GM21619 (cell line): ENCODE data around the gene PPCDC.
"Not testable (repeated sequence)": the region's sequence is repeated elsewhere in the genome, so short reads cannot be mapped to it uniquely, and the experiment has no call there.

Experiments
- ATAC-seq: cut with Tn5 transposase; IDR thresholded peaks from one replicate; pipeline ENCODE4 v1.9.1; 2021; ENCODE audit not compliant: unreplicated experiment

Gene PPCDC

GRCh38 chr15:75065851-75066509, 42.6 kb downstream of the PPCDC start:
- ATAC-seq, result no peak

- ATAC-seq, result no peak
Measured at GRCh38 chr15:75067123-75067830, 43.9 kb downstream of the PPCDC start.

GRCh38 chr15:75068748-75069147, 45.4 kb downstream of the PPCDC start:
- ATAC-seq, result no peak

- peak; percentile 85 for ATAC-seq
Measured at GRCh38 chr15:75069301-75069925, 46.0 kb downstream of the PPCDC start.

- ATAC-seq, result no peak
Measured at GRCh38 chr15:75070674-75071073, 47.3 kb downstream of the PPCDC start.

GRCh38 chr15:75073197-75073596, 49.8 kb downstream of the PPCDC start:
- no peak for ATAC-seq

- no peak for ATAC-seq
Measured at GRCh38 chr15:75076277-75076676, 52.9 kb downstream of the PPCDC start.

GRCh38 chr15:75077551-75077961, 54.2 kb downstream of the PPCDC start:
- ATAC-seq, result not testable (repeated sequence)

- no peak for ATAC-seq
Measured at GRCh38 chr15:75081150-75081549, 57.8 kb downstream of the PPCDC start.

- ATAC-seq, result no peak
Measured at GRCh38 chr15:75082689-75083088, 59.3 kb downstream of the PPCDC start.

- not testable (repeated sequence) for ATAC-seq
Measured at GRCh38 chr15:75085708-75086107, 62.3 kb downstream of the PPCDC start.

GRCh38 chr15:75089456-75090387, 66.3 kb downstream of the PPCDC start:
- no peak for ATAC-seq

- no peak for ATAC-seq
Measured at GRCh38 chr15:75090388-75090734, 67.0 kb downstream of the PPCDC start.

GRCh38 chr15:75091814-75092213, 68.4 kb downstream of the PPCDC start:
- no peak for ATAC-seq

- ATAC-seq, result peak; percentile 41
Measured at GRCh38 chr15:75094961-75095478, 71.6 kb downstream of the PPCDC start.

GRCh38 chr15:75095594-75095993, 72.2 kb downstream of the PPCDC start:
- ATAC-seq, result peak; percentile 57

GRCh38 chr15:75097939-75098338, 74.5 kb downstream of the PPCDC start:
- ATAC-seq, result no peak

GRCh38 chr15:75098404-75098803, 75.0 kb downstream of the PPCDC start:
- no peak for ATAC-seq
